Uterus (tissue), 2 donors: ENCODE results near the gene HOXD12.

Experiments used
- CTCF ChIP-seq, 4 experiments: fragments of 200-600 bp in 2 of 4; fragments of 450-650 bp in 2 of 4; sonication (generic) in 2 of 4; IDR thresholded peaks; one replicate each; pipeline ENCODE4 v1.5.1; 2016 to 2019; ENCODE audit warnings: antibody characterized with exemption in 4 of 4, mild to moderate bottlenecking in 2 of 4, moderate library complexity in 1 of 4
- POLR2A ChIP-seq, 2 donors: fragments of 450-650 bp; IDR thresholded peaks; one replicate each; pipeline ENCODE4 v1.6.1; 2016; ENCODE audit warnings: antibody characterized with exemption in 2 of 2, mild to moderate bottlenecking in 1 of 2, moderate library complexity in 1 of 2

- no peak for TF ChIP-seq CTCF (IDR thresholded peaks at IDR 0.05)
- no peak for TF ChIP-seq POLR2A (IDR thresholded peaks at IDR 0.05)
These were observed 10.4 kb downstream of the HOXD12 start for GRCh38 chr2:176109946-176110345.
